GM12864 (cell line): ENCODE results near the gene SLC29A4.
"Not testable (repeated sequence)": the region's sequence is repeated elsewhere in the genome, so short reads cannot be mapped to it uniquely, and the experiment has no call there.

Experiments
- DNase-seq: peaks from one replicate; pipeline ENCODE4 v3.0.0-alpha.2; 2011; ENCODE audit warnings: low read depth
- H3K4me3 ChIP-seq: 2 replicates; pipeline ENCODE4 v1.5.1; 2011; ENCODE audit warnings: mild to moderate bottlenecking, low read depth, low read length, control low read depth
- CTCF ChIP-seq: IDR thresholded peaks from 2 replicates; pipeline ENCODE4 v1.5.1; 2011; ENCODE audit warnings: low read depth, mild to moderate bottlenecking, moderate library complexity, low read length, control low read depth, inconsistent platforms; ENCODE audit errors: missing control alignments

The SLC29A4 gene

GRCh38 chr7:5282543-5283316 lies at the start of gene SLC29A4:
Gene SLC29A4, plus strand, starts transcription at chr7:5282943. Its CDS starts 4,874 bp downstream, at chr7:5287817.
- H3K4me3 ChIP-seq = peak within 1 kb of the TSS; percentile 5; the same call in 1 of the 2 replicates
- no peak for DNase-seq
- TF ChIP-seq CTCF = no peak

- TF ChIP-seq CTCF = no peak
- peak; percentile 75 for DNase-seq
- H3K4me3 ChIP-seq = no peak overlapping the region
Measured at GRCh38 chr7:5234852-5235831, 47.6 kb upstream of the SLC29A4 start.

GRCh38 chr7:5237286-5237685 lies 45.5 kb upstream of the SLC29A4 start:
- DNase-seq = no peak
- no peak for TF ChIP-seq CTCF
- no peak overlapping the region for H3K4me3 ChIP-seq

GRCh38 chr7:5238500-5238899 lies 44.2 kb upstream of the SLC29A4 start:
- TF ChIP-seq CTCF = no peak
- no peak overlapping the region for H3K4me3 ChIP-seq
- no peak for DNase-seq

- H3K4me3 ChIP-seq = no peak overlapping the region
- no peak for TF ChIP-seq CTCF
Measured at GRCh38 chr7:5243261-5243660, 39.5 kb upstream of the SLC29A4 start.

GRCh38 chr7:5248201-5248885 lies 34.4 kb upstream of the SLC29A4 start:
- no peak for DNase-seq
- TF ChIP-seq CTCF = no peak
- no peak overlapping the region for H3K4me3 ChIP-seq

More at GRCh38 chr7:5243261-5243660, 39.5 kb upstream of the SLC29A4 start:
- no peak for DNase-seq

GRCh38 chr7:5250787-5251186 lies 32.0 kb upstream of the SLC29A4 start:
- H3K4me3 ChIP-seq, DNase-seq: not testable (repeated sequence)

GRCh38 chr7:5253529-5253928 lies 29.2 kb upstream of the SLC29A4 start:
- DNase-seq, H3K4me3 ChIP-seq: not testable (repeated sequence)

GRCh38 chr7:5254371-5254770 lies 28.4 kb upstream of the SLC29A4 start:
- DNase-seq = not testable (repeated sequence)

More at GRCh38 chr7:5254371-5254770, 28.4 kb upstream of the SLC29A4 start:
- not testable (repeated sequence) for H3K4me3 ChIP-seq
